ENCODE measurements around the gene PIP. TPM values are rescaled to one million over a fixed set of nuclear protein-coding genes. Genes with fewer than 3 reads are reported as not detected.
"Not testable (repeated sequence)": the region's sequence is repeated elsewhere in the genome, so short reads cannot be mapped to it uniquely, and the experiment has no call there.

PIP gene
- total RNA-seq, 1 experiment from 2014 or later, result not detected

DNA sequence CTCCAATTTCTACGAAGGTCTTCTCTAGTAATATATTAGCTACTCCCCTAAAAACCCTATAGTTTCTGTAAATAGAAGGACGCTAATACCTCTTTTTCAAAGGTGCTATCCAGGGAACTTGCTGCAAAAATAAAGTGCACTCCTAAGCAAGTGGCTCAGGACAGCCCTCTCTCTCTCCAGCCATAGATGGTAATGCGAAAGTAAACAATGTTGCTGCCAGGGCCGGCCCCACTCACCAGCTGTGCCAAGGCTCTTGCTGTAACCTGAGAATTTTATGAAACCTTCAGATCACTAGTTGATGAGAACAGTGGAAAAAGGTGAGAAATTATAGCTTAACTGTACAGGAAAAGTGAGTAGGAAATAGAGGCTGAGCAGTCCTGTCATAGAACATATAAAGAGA lies 40.5 kb downstream of the PIP start:
- intact Hi-C loops (cut with micrococcal nuclease), result no loop called here

DNA sequence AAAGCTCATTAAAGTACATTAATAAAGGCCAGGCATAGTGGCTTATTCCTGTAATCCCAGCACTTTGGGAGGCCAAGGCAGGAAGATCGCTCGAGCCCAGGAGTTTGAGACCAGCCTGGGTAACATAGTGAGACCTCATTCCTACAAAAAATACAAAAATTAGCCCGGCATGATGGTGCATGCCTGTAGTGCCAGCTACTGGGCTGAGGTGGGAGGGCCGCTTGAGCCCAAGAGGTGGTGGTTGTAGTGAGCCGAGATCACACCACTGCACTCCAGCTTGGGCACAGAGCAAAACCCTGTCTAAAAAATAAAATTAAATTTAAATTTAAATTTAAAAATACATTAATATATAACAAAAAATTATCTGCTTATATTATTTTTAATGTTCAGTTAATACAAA lies 44.3 kb downstream of the PIP start:
- Histone ChIP-seq H3F3A (ENCODE audit: low read length, unreplicated experiment) (no peaks in the 10 kb centered on the region), H3K4me3 (ENCODE audit: low read length) (no peak overlapping the region), H2AFZ (ENCODE audit: low read length) (no peak overlapping the region), H3K27me3 (ENCODE audit: low read length) (0 out of 2 replicates have a peak, but pooled peaks cover 9% of the 10 kb centered on the region), H3K4me1 (ENCODE audit: insufficient read depth, low read length) (peaks cover 3% of the 10 kb centered on the region; the same call in 1 of the 2 replicates), H3K4me2 (ENCODE audit: low read length) (no peak overlapping the region), H4K20me1 (ENCODE audit: low read length) (no peaks in the 10 kb centered on the region), H3K9me3 (ENCODE audit: low read length) (no peaks in the 10 kb centered on the region), H3K9ac (ENCODE audit: low read length) (no peak overlapping the region), H3K27ac (ENCODE audit: low read length) (no peak overlapping the region), H3K79me2 (ENCODE audit: low read length) (no peaks in the 10 kb centered on the region), H3K9me2 (replicated peaks; ENCODE audit: low read length) (no peaks in the 10 kb centered on the region), H3K36me3 (ENCODE audit: low read depth, low read length) (no peaks in the 10 kb centered on the region)
- CTCF ChIA-PET, result no interaction called here
- DNase-seq, result no peak
- BruUV-seq (replicated peaks), result no TSS peak
- POLR2A ChIA-PET (ENCODE audit: unreplicated experiment), result no interaction called here
- no peak for ATAC-seq
- TF ChIP-seq, protein P1, sequence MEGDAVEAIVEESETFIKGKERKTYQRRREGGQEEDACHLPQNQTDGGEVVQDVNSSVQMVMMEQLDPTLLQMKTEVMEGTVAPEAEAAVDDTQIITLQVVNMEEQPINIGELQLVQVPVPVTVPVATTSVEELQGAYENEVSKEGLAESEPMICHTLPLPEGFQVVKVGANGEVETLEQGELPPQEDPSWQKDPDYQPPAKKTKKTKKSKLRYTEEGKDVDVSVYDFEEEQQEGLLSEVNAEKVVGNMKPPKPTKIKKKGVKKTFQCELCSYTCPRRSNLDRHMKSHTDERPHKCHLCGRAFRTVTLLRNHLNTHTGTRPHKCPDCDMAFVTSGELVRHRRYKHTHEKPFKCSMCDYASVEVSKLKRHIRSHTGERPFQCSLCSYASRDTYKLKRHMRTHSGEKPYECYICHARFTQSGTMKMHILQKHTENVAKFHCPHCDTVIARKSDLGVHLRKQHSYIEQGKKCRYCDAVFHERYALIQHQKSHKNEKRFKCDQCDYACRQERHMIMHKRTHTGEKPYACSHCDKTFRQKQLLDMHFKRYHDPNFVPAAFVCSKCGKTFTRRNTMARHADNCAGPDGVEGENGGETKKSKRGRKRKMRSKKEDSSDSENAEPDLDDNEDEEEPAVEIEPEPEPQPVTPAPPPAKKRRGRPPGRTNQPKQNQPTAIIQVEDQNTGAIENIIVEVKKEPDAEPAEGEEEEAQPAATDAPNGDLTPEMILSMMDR (conservative IDR thresholded peaks at IDR 0.05; ENCODE audit: low read depth, low read length), result no peak
- intact Hi-C loops (cut with micrococcal nuclease), result no loop called here

More for the DNA sequence above, 40.5 kb downstream of the PIP start:
- H2AFZ ChIP-seq (ENCODE audit: low read length), result 0 out of 2 replicates have a peak overlapping the region, but pooled peaks have one; percentile 33
- H3K9me2 ChIP-seq (replicated peaks; ENCODE audit: low read length), result no peaks in the 10 kb centered on the region
- peak; percentile 60 for DNase-seq
- H3K36me3 ChIP-seq (ENCODE audit: low read depth, low read length), result no peaks in the 10 kb centered on the region
- peak overlapping the region; percentile 65 for H3K4me2 ChIP-seq (ENCODE audit: low read length)
- peak overlapping the region; percentile 43 for H3K4me3 ChIP-seq (ENCODE audit: low read length)
- TF ChIP-seq EZH2phosphoT487 (IDR thresholded peaks at IDR 0.05; ENCODE audit: borderline replicate concordance, low read length) (no peak), EZH2 (IDR thresholded peaks at IDR 0.05; ENCODE audit: low read length, unreplicated experiment) (no peak)
- TF ChIP-seq, protein P1 (conservative IDR thresholded peaks at IDR 0.05; ENCODE audit: low read depth, low read length), result no peak
- H3K4me1 ChIP-seq (ENCODE audit: insufficient read depth, low read length), result peaks cover 3% of the 10 kb centered on the region; the same call in 1 of the 2 replicates
- H3K27me3 ChIP-seq (ENCODE audit: low read length), result peaks cover 23% of the 10 kb centered on the region
- no peaks in the 10 kb centered on the region for H3K79me2 ChIP-seq (ENCODE audit: low read length)
- POLR2A ChIA-PET (ENCODE audit: unreplicated experiment), result no interaction called here
- H3K9ac ChIP-seq (ENCODE audit: low read length), result no peak overlapping the region
- H3K9me3 ChIP-seq (ENCODE audit: low read length), result no peaks in the 10 kb centered on the region
- no peaks in the 10 kb centered on the region for H3F3A ChIP-seq (ENCODE audit: low read length, unreplicated experiment)
- no TSS peak for BruUV-seq (replicated peaks)
- no peak overlapping the region for H3K27ac ChIP-seq (ENCODE audit: low read length)
- ATAC-seq, result peak; percentile 98
- H4K20me1 ChIP-seq (ENCODE audit: low read length), result no peaks in the 10 kb centered on the region
- CTCF ChIA-PET, result interaction anchor here (0.6 kb wide), 1 partner anchor 312 kb away, joined by 3 read pairs; no protein-coding TSS in a partner anchor

DNA sequence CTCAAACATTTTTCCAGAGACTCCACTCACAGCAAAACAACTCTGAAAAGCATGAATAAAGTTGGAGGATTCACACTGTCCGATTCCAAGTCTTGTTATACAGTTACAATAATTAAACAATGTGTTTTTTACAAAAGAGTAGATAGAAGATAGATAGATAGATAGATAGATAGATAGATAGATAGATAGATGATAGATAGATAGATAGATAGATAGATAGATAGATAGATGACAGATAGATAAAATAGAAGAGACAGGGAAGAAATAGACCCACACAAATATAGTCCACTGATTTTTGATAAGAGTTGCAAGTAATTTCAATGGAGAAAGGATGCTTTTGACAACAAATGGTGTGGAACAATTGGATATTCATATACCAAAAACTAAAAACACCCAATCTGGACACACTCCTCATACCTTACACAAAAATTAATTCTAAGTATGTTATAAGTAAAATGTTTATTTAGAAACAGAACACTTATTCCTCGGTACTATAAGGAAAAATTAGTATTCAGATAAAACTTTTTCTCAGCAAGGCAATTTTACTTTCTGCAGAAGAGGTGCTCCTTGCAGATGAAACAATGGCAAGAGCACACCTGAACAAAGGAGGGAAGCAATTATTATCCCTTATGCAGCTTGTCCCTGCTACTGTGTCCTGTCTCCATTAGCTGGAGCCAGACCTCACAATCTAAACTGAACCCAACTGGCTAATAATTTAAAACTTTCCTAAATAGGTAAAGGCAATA lies 45.7 kb downstream of the PIP start:
- CTCF ChIA-PET, result no interaction called here
- BruUV-seq (replicated peaks), result no TSS peak
- Histone ChIP-seq H3F3A (ENCODE audit: low read length, unreplicated experiment) (no peaks in the 10 kb centered on the region), H3K79me2 (ENCODE audit: low read length) (no peaks in the 10 kb centered on the region), H3K27ac (ENCODE audit: low read length) (no peak overlapping the region), H3K27me3 (ENCODE audit: low read length) (peaks cover 20% of the 10 kb centered on the region; the same call in 1 of the 2 replicates), H4K20me1 (ENCODE audit: low read length) (no peaks in the 10 kb centered on the region), H3K4me1 (ENCODE audit: insufficient read depth, low read length) (peaks cover 1% of the 10 kb centered on the region; the same call in 1 of the 2 replicates), H3K4me2 (ENCODE audit: low read length) (no peak overlapping the region), H3K9me2 (replicated peaks; ENCODE audit: low read length) (no peaks in the 10 kb centered on the region), H3K9me3 (ENCODE audit: low read length) (no peaks in the 10 kb centered on the region), H2AFZ (ENCODE audit: low read length) (no peak overlapping the region), H3K9ac (ENCODE audit: low read length) (no peak overlapping the region), H3K4me3 (ENCODE audit: low read length) (no peak overlapping the region), H3K36me3 (ENCODE audit: low read depth, low read length) (no peaks in the 10 kb centered on the region)
- DNase-seq (no peak), ATAC-seq (no peak)
- POLR2A ChIA-PET (ENCODE audit: unreplicated experiment), result no interaction called here
- TF ChIP-seq, protein P1 (conservative IDR thresholded peaks at IDR 0.05; ENCODE audit: low read depth, low read length), result no peak
- no peak for TF ChIP-seq EZH2phosphoT487 (IDR thresholded peaks at IDR 0.05; ENCODE audit: borderline replicate concordance, low read length)
- TF ChIP-seq EZH2 (IDR thresholded peaks at IDR 0.05; ENCODE audit: low read length, unreplicated experiment), result no peak
- intact Hi-C loops (cut with micrococcal nuclease), result no loop called here

GRCh38 chr7:143180771-143181170 lies 48.9 kb downstream of the PIP start:
- H3K9ac ChIP-seq (ENCODE audit: low read length); H3K79me2 ChIP-seq (ENCODE audit: low read length); H3K27ac ChIP-seq (ENCODE audit: low read length); H3K4me1 ChIP-seq (ENCODE audit: insufficient read depth, low read length); H3K4me2 ChIP-seq (ENCODE audit: low read length); POLR2A ChIA-PET (ENCODE audit: unreplicated experiment); ATAC-seq; intact Hi-C loops (cut with micrococcal nuclease); H4K20me1 ChIP-seq (ENCODE audit: low read length); H2AFZ ChIP-seq (ENCODE audit: low read length); H3K4me3 ChIP-seq (ENCODE audit: low read length); CTCF ChIA-PET; DNase-seq; H3K36me3 ChIP-seq (ENCODE audit: low read depth, low read length); H3F3A ChIP-seq (ENCODE audit: low read length, unreplicated experiment); BruUV-seq (replicated peaks); H3K9me3 ChIP-seq (ENCODE audit: low read length); H3K9me2 ChIP-seq (replicated peaks; ENCODE audit: low read length): not testable (repeated sequence)
- peaks cover 43% of the 10 kb centered on the region for H3K27me3 ChIP-seq (ENCODE audit: low read length)

All from PC-3 (cell line).